SKM-1 treated with dmso at 0.1 percent for 144 hours (cell line): ENCODE data around the gene USP46.

ENCODE experiments used
- DNase-seq: peaks from one replicate; lab custom pipeline; 2025; ENCODE audit not compliant: unreplicated experiment; lab: John Stamatoyannopoulos, UW

Gene USP46

GRCh38 chr4:52576961-52577623 lies 82.0 kb downstream of the USP46 start:
- DNase-seq: no peak

- DNase-seq: no peak
These were observed 82.8 kb downstream of the USP46 start for GRCh38 chr4:52576326-52576725.

GRCh38 chr4:52575406-52575805 lies 83.7 kb downstream of the USP46 start:
- no peak for DNase-seq

GRCh38 chr4:52574036-52574435 lies 85.1 kb downstream of the USP46 start:
- DNase-seq: no peak

GRCh38 chr4:52573551-52573950 lies 85.5 kb downstream of the USP46 start:
- no peak for DNase-seq

- no peak for DNase-seq
These were observed 86.1 kb downstream of the USP46 start for GRCh38 chr4:52572936-52573485.

GRCh38 chr4:52568351-52568750 lies 90.8 kb downstream of the USP46 start:
- DNase-seq: no peak

- no peak for DNase-seq
These were observed 92.7 kb downstream of the USP46 start for GRCh38 chr4:52566136-52567031.

- DNase-seq: no peak
These were observed 98.2 kb downstream of the USP46 start for GRCh38 chr4:52560844-52561280.

GRCh38 chr4:52555356-52555716 lies 103.8 kb downstream of the USP46 start:
- no peak for DNase-seq

- DNase-seq: no peak
These were observed 104.3 kb downstream of the USP46 start for GRCh38 chr4:52554612-52555355.

- no peak for DNase-seq
These were observed 106.3 kb downstream of the USP46 start for GRCh38 chr4:52552778-52553177.

GRCh38 chr4:52551487-52551886 lies 107.6 kb downstream of the USP46 start:
- no peak for DNase-seq

- no peak for DNase-seq
These were observed 108.9 kb downstream of the USP46 start for GRCh38 chr4:52550186-52550585.

GRCh38 chr4:52548818-52549570 lies 110.1 kb downstream of the USP46 start:
- DNase-seq: no peak

- no peak for DNase-seq
These were observed 112.7 kb downstream of the USP46 start for GRCh38 chr4:52546449-52546848.

- DNase-seq: peak; percentile 28
These were observed 113.7 kb downstream of the USP46 start for GRCh38 chr4:52545099-52546069.
